HEK293T (cell line): ENCODE results near the gene ZNF81.

Experiments used
- CTCF ChIA-PET: fragments of 350-600 bp; formaldehyde crosslinking; extraction: SDS; loops from one replicate; lab custom pipeline; 2021; ENCODE audit warnings: antibody characterized with exemption, inconsistent platforms; lab: Yijun Ruan, JAX
- POLR2A ChIA-PET: fragments of 350-600 bp; formaldehyde crosslinking; extraction: SDS; loops from one replicate; lab custom pipeline; 2020; ENCODE audit warnings: antibody characterized with exemption, inconsistent platforms; lab: Yijun Ruan, JAX
- DNase-seq: peaks from one replicate; pipeline ENCODE4 v3.0.0; 2012; ENCODE audit warnings: mixed read lengths; ENCODE audit errors: extremely low spot score
- ARNT ChIP-seq: fragments of 450-650 bp; IDR thresholded peaks from 2 replicates; pipeline ENCODE4 v1.6.1; 2017; ENCODE audit warnings: mild to moderate bottlenecking
- BHLHE40 ChIP-seq: fragments of 450-650 bp; IDR thresholded peaks from 2 replicates; pipeline ENCODE4 v1.6.1; 2016; ENCODE audit warnings: mild to moderate bottlenecking, moderate library complexity, borderline replicate concordance
- CTBP1 ChIP-seq: fragments of 450-650 bp; IDR thresholded peaks from 2 replicates; pipeline ENCODE4 v1.6.1; 2016; ENCODE audit warnings: borderline replicate concordance
- ELF4 ChIP-seq: fragments of 450-650 bp; IDR thresholded peaks from 2 replicates; pipeline ENCODE4 v1.6.1; 2017; ENCODE audit warnings: antibody characterized with exemption
- FOXA1 ChIP-seq: fragments of 450-650 bp; IDR thresholded peaks from 2 replicates; pipeline ENCODE4 v1.6.1; 2016; ENCODE audit warnings: mild to moderate bottlenecking
- FOXK2 ChIP-seq: fragments of 450-650 bp; IDR thresholded peaks from 2 replicates; pipeline ENCODE4 v1.6.1; 2016; ENCODE audit warnings: mild to moderate bottlenecking
- FOXM1 ChIP-seq: fragments of 450-650 bp; IDR thresholded peaks from 2 replicates; pipeline ENCODE4 v1.6.1; 2017; ENCODE audit warnings: mild to moderate bottlenecking, borderline replicate concordance
- HDGF ChIP-seq: fragments of 450-650 bp; IDR thresholded peaks from 2 replicates; pipeline ENCODE4 v1.6.1; 2017; ENCODE audit warnings: antibody characterized with exemption, borderline replicate concordance
- L3MBTL2 ChIP-seq: fragments of 450-650 bp; conservative IDR thresholded peaks from 2 replicates; pipeline ENCODE4 v1.6.1; 2016; ENCODE audit warnings: mild to moderate bottlenecking
- LEF1 ChIP-seq: fragments of 450-650 bp; IDR thresholded peaks from 2 replicates; pipeline ENCODE4 v1.6.1; 2017; ENCODE audit warnings: mild to moderate bottlenecking, borderline replicate concordance
- NFRKB ChIP-seq: fragments of 450-650 bp; IDR thresholded peaks from 2 replicates; pipeline ENCODE4 v1.6.1; 2016; ENCODE audit warnings: mild to moderate bottlenecking, moderate library complexity
- SP1 ChIP-seq: fragments of 450-650 bp; IDR thresholded peaks from 2 replicates; pipeline ENCODE4 v1.6.1; 2017
- SUZ12 ChIP-seq: fragments of 450-650 bp; IDR thresholded peaks from 2 replicates; pipeline ENCODE4 v1.6.1; 2016; ENCODE audit warnings: mild to moderate bottlenecking
- TARDBP ChIP-seq: fragments of 450-650 bp; IDR thresholded peaks from 2 replicates; pipeline ENCODE4 v1.6.1; 2016
- ZNF384 ChIP-seq: fragments of 450-650 bp; IDR thresholded peaks from 2 replicates; pipeline ENCODE4 v1.6.1; 2016
- TF ChIP-seq, protein P1 (sequence below): fragments of 450-650 bp; IDR thresholded peaks from 2 replicates; pipeline ENCODE4 v1.6.1; 2016

The ZNF81 gene

DNA sequence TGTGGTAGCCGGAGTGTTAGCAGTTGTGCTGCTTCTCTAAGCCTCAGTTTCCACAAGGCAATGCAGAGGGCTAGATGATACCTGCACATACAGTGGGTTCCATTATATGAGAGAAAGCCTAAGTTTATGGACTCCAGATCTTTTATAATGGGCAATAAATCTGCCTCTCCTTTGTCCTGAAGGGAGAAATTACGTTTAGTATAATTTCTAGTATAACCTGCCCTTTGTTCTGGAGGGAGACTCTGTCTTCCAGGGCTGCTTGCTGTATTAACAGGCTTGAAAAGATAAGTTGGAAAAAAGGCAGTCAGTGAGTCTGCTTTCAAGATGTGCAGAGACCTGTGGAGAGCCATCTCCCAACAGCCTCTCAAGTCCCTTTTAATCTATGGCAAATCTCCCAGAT lies 42.8 kb downstream of the ZNF81 start:
- ChIA-PET POLR2A (no interaction called here), CTCF (no interaction called here)
- no peak for DNase-seq
- TF ChIP-seq, protein P1, sequence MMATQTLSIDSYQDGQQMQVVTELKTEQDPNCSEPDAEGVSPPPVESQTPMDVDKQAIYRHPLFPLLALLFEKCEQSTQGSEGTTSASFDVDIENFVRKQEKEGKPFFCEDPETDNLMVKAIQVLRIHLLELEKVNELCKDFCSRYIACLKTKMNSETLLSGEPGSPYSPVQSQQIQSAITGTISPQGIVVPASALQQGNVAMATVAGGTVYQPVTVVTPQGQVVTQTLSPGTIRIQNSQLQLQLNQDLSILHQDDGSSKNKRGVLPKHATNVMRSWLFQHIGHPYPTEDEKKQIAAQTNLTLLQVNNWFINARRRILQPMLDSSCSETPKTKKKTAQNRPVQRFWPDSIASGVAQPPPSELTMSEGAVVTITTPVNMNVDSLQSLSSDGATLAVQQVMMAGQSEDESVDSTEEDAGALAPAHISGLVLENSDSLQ = no peak
- TF ChIP-seq HDGF (no peak), ELF4 (no peak), BHLHE40 (no peak), ARNT (no peak), TARDBP (no peak), CTBP1 (no peak), SP1 (no peak), FOXA1 (no peak), ZNF384 (no peak), LEF1 (no peak), L3MBTL2 (no peak), FOXK2 (no peak), SUZ12 (no peak), FOXM1 (no peak), NFRKB (no peak)

GRCh38 chrX:47880927-47881326 lies 44.2 kb downstream of the ZNF81 start:
- ChIA-PET CTCF (no interaction called here), POLR2A (no interaction called here)
- TF ChIP-seq BHLHE40 = no peak
- TF ChIP-seq ELF4 = no peak
- no peak for TF ChIP-seq FOXA1
- no peak for TF ChIP-seq LEF1
- no peak for TF ChIP-seq L3MBTL2
- TF ChIP-seq ZNF384 = no peak
- DNase-seq = no peak

DNA sequence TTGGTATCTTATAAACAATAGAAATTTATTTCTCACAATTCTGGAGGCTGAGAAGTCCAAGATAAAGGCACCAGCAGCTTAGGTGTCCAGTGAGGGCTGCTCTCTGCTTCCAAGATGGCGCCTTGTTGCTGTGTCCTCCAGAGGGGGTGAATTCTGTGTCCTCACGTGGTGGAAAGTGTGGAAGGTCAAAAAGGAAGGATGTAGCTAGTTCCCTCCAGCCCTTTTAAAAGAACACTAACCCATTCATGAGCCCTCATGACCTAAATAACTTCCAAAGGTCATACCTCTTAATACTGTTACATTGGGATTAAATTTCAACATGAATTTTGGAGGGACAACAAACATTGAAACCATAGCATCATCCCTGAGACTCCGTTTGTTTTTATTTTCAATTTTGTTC lies 48.8 kb downstream of the ZNF81 start:
- CTCF ChIA-PET = no interaction called here
- no peak for DNase-seq
- POLR2A ChIA-PET = no interaction called here
- TF ChIP-seq, protein P1 = no peak
- TF ChIP-seq ARNT (no peak), SUZ12 (no peak), LEF1 (no peak), HDGF (no peak), SP1 (no peak), NFRKB (no peak), L3MBTL2 (no peak), TARDBP (no peak), FOXM1 (no peak), BHLHE40 (no peak), CTBP1 (no peak), ZNF384 (no peak), ELF4 (no peak)

DNA sequence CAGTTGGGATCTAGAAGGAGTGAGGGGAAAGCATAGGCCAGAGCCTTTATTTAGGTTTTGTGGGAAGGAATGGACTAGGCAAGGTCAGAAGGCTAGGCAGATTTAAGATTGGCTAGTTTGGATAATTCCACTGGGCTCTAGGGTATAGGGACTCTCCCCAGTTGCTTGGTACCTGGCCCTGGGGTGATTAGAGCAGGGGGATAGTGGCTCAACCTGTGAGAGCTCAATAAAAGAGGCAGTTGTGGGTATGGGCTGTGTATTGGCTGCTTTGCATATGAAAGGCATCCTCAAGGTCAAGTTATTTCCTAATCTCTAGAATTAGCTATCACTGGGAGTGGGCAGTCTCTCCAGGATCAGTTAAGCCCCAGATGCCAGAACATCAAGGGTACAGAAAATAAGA lies 61.3 kb downstream of the ZNF81 start:
- CTCF ChIA-PET = no interaction called here
- TF ChIP-seq LEF1 (no peak), FOXA1 (no peak), FOXK2 (no peak), BHLHE40 (no peak), CTBP1 (no peak), ELF4 (no peak), SUZ12 (no peak), FOXM1 (no peak), HDGF (no peak), NFRKB (no peak), ZNF384 (no peak), L3MBTL2 (no peak), ARNT (no peak), TARDBP (no peak), SP1 (no peak)
- TF ChIP-seq, protein P1 = no peak

GRCh38 chrX:47900833-47901232 lies 64.1 kb downstream of the ZNF81 start:
- TF ChIP-seq ARNT = no peak
- TF ChIP-seq, protein P1 = no peak
- no peak for TF ChIP-seq ELF4
- TF ChIP-seq FOXM1 = no peak
- no peak for TF ChIP-seq FOXK2
- no peak for TF ChIP-seq HDGF
- TF ChIP-seq NFRKB = no peak
- TF ChIP-seq SP1 = no peak
- TF ChIP-seq L3MBTL2 = no peak
- TF ChIP-seq SUZ12 = no peak
- no peak for TF ChIP-seq CTBP1
- no peak for TF ChIP-seq TARDBP
- TF ChIP-seq BHLHE40 = no peak
- TF ChIP-seq ZNF384 = no peak
- TF ChIP-seq LEF1 = no peak
- TF ChIP-seq FOXA1 = no peak
- no peak for DNase-seq
- ChIA-PET CTCF (no interaction called here), POLR2A (no interaction called here)

More for the DNA sequence above, 61.3 kb downstream of the ZNF81 start:
- DNase-seq = no peak
- POLR2A ChIA-PET = no interaction called here

- ChIA-PET CTCF (no interaction called here), POLR2A (no interaction called here)
Measured at GRCh38 chrX:47902161-47902560, 65.5 kb downstream of the ZNF81 start.

More at GRCh38 chrX:47902161-47902560, 65.5 kb downstream of the ZNF81 start:
- TF ChIP-seq L3MBTL2 (no peak), TARDBP (no peak), FOXM1 (no peak), SP1 (no peak), ELF4 (no peak), FOXA1 (no peak), ZNF384 (no peak), HDGF (no peak), CTBP1 (no peak), NFRKB (no peak), LEF1 (no peak), FOXK2 (no peak), BHLHE40 (no peak), ARNT (no peak), SUZ12 (no peak)
- TF ChIP-seq, protein P1 = no peak
- DNase-seq = no peak
